Trophoblast cell (in vitro differentiated cells and primary cell): ENCODE measurements around the gene WWTR1.

Source experiments
- DNase-seq, 2 donors: peaks; one replicate each; pipeline ENCODE4 v3.0.0-alpha.2; 2016
- H2AFZ ChIP-seq: 2 replicates; pipeline ENCODE4 v1.6.1; 2013; ENCODE audit warnings: low read length, moderate library complexity, mild to moderate bottlenecking; ENCODE audit not compliant: insufficient read depth, poor library complexity
- H2AK5ac ChIP-seq: 2 replicates; pipeline ENCODE4 v1.6.1; 2013; ENCODE audit warnings: mild to moderate bottlenecking, low read length
- H2BK120ac ChIP-seq: 2 replicates; pipeline ENCODE4 v1.6.1; 2013; ENCODE audit warnings: low read length, mild to moderate bottlenecking, moderate library complexity; ENCODE audit not compliant: insufficient read depth, poor library complexity
- H2BK12ac ChIP-seq: 2 replicates; pipeline ENCODE4 v1.6.1; 2013; ENCODE audit warnings: mild to moderate bottlenecking, low read length, moderate library complexity
- H2BK5ac ChIP-seq: 2 replicates; pipeline ENCODE4 v1.6.1; 2013; ENCODE audit warnings: low read length, low read depth, moderate library complexity, mild to moderate bottlenecking; ENCODE audit not compliant: poor library complexity
- H3K14ac ChIP-seq: 2 replicates; pipeline ENCODE4 v1.6.1; 2013; ENCODE audit warnings: mild to moderate bottlenecking, low read length
- H3K18ac ChIP-seq: 2 replicates; pipeline ENCODE4 v1.6.1; 2013; ENCODE audit warnings: mild to moderate bottlenecking, low read length
- H3K23ac ChIP-seq: 2 replicates; pipeline ENCODE4 v1.6.1; 2013; ENCODE audit warnings: low read length
- H3K27ac ChIP-seq: 2 replicates; pipeline ENCODE4 v1.5.1; 2013; ENCODE audit warnings: low read depth, mild to moderate bottlenecking, inconsistent platforms, low read length, moderate library complexity
- H3K27me3 ChIP-seq: 2 replicates; pipeline ENCODE4 v1.6.1; 2013; ENCODE audit warnings: inconsistent platforms, mild to moderate bottlenecking, low read length, moderate library complexity; ENCODE audit not compliant: insufficient read depth
- H3K36me3 ChIP-seq, 2 experiments: 1 replicate in 1 of 2; 2 replicates in 1 of 2; pipeline ENCODE4 v1.6.1; 2013; ENCODE audit warnings: low read length in 2 of 2, mild to moderate bottlenecking in 2 of 2, moderate library complexity in 1 of 2; ENCODE audit not compliant: insufficient read depth in 2 of 2, control insufficient read depth in 1 of 2
- H3K4ac ChIP-seq: 2 replicates; pipeline ENCODE4 v1.6.1; 2013; ENCODE audit warnings: low read depth, mild to moderate bottlenecking, low read length, moderate library complexity
- H3K4me1 ChIP-seq, 2 experiments: 1 replicate in 1 of 2; 2 replicates in 1 of 2; pipeline ENCODE4 v1.6.1; 2013; ENCODE audit warnings: low read length in 2 of 2, mild to moderate bottlenecking in 2 of 2, moderate library complexity in 1 of 2; ENCODE audit not compliant: insufficient read depth in 2 of 2, control insufficient read depth in 1 of 2
- H3K4me2 ChIP-seq: 2 replicates; pipeline ENCODE4 v1.6.1; 2013; ENCODE audit warnings: inconsistent platforms, mild to moderate bottlenecking, low read length, moderate library complexity
- H3K4me3 ChIP-seq: 2 replicates; pipeline ENCODE4 v1.5.1; 2013; ENCODE audit warnings: mild to moderate bottlenecking, low read depth, low read length, inconsistent platforms
- H3K79me1 ChIP-seq: one replicate; pipeline ENCODE4 v1.6.1; 2013; ENCODE audit warnings: low read length
- H3K79me2 ChIP-seq: 2 replicates; pipeline ENCODE4 v1.6.1; 2013; ENCODE audit warnings: low read length, mild to moderate bottlenecking; ENCODE audit not compliant: control insufficient read depth, insufficient read depth, poor library complexity
- H3K9ac ChIP-seq: 2 replicates; pipeline ENCODE4 v1.6.1; 2013; ENCODE audit warnings: mild to moderate bottlenecking, low read length
- H3K9me3 ChIP-seq: 2 replicates; pipeline ENCODE4 v1.6.1; 2013; ENCODE audit warnings: low read depth, mild to moderate bottlenecking, control low read depth, inconsistent platforms, low read length; ENCODE audit not compliant: insufficient read depth
- H4K12ac ChIP-seq: 2 replicates; pipeline ENCODE4 v1.6.1; 2013; ENCODE audit warnings: low read depth, mild to moderate bottlenecking, low read length, moderate library complexity
- H4K8ac ChIP-seq: 2 replicates; pipeline ENCODE4 v1.6.1; 2013; ENCODE audit warnings: low read depth, mild to moderate bottlenecking, low read length, moderate library complexity
- H4K91ac ChIP-seq: one replicate; pipeline ENCODE4 v1.6.1; 2013; ENCODE audit warnings: low read depth, mild to moderate bottlenecking, low read length, moderate library complexity
- WGBS: extraction: QIAGEN DNeasy Blood & Tissue Kit; methylation state at CpG from one replicate; pipeline ENCODE4 v1.1.7; 2013; ENCODE audit warnings: missing lambda C conversion rate; ENCODE audit not compliant: insufficient read length, insufficient coverage; ENCODE audit errors: extremely low coverage; 5-methylcytosine and 5-hydroxymethylcytosine counted together

Gene WWTR1

GRCh38 chr3:149618151-149619123 is 39.4 kb downstream of the WWTR1 start:
- Histone ChIP-seq H2BK5ac (no peak overlapping the region), H4K8ac (no peak overlapping the region), H3K4ac (peak overlapping the region; percentile 80), H3K9ac (no peak overlapping the region), H4K12ac (no peak overlapping the region), H3K27ac (no peak overlapping the region), H3K4me1 (peaks cover 0 to 5% of the 10 kb centered on the region in 2 experiments), H3K4me2 (no peak overlapping the region), H3K23ac (no peak overlapping the region), H2BK12ac (no peak overlapping the region), H2AK5ac (no peak overlapping the region), H3K79me1 (no peaks in the 10 kb centered on the region), H3K4me3 (no peak overlapping the region), H2AFZ (no peak overlapping the region), H3K27me3 (no peaks in the 10 kb centered on the region), H3K36me3 (peaks cover 0 to 6% of the 10 kb centered on the region in 2 experiments), H3K18ac (no peak overlapping the region), H3K14ac (no peak overlapping the region), H4K91ac (no peak overlapping the region), H3K9me3 (no peaks in the 10 kb centered on the region), H3K79me2 (peaks cover 4% of the 10 kb centered on the region), H2BK120ac (no peak overlapping the region)
- WGBS, result no CpG with 5 or more reads among the region's 15 CpGs
- DNase-seq, result peak; percentile 67 to 88

- H3K27ac ChIP-seq, result no peak overlapping the region
- H2BK5ac ChIP-seq, result no peak overlapping the region
- no peak overlapping the region for H2BK12ac ChIP-seq
- no peak overlapping the region for H3K9ac ChIP-seq
- H4K91ac ChIP-seq, result no peak overlapping the region
- H3K9me3 ChIP-seq, result no peaks in the 10 kb centered on the region
- no peak overlapping the region for H4K8ac ChIP-seq
- no peak overlapping the region for H3K23ac ChIP-seq
- H3K79me2 ChIP-seq, result peaks cover 3% of the 10 kb centered on the region
- no peak overlapping the region for H3K4me2 ChIP-seq
- H2AK5ac ChIP-seq, result no peak overlapping the region
- no peak overlapping the region for H4K12ac ChIP-seq
- WGBS, result no CpG with 5 or more reads among the region's 6 CpGs
- H2AFZ ChIP-seq, result no peak overlapping the region
- no peak overlapping the region for H3K4me3 ChIP-seq
- H3K4me1 ChIP-seq, result peaks cover 0 to 5% of the 10 kb centered on the region in 2 experiments
- H3K27me3 ChIP-seq, result no peaks in the 10 kb centered on the region
- H2BK120ac ChIP-seq, result no peak overlapping the region
- no peaks in the 10 kb centered on the region for H3K79me1 ChIP-seq
- DNase-seq, result no peak
- H3K14ac ChIP-seq, result no peak overlapping the region
- H3K36me3 ChIP-seq, result peaks cover 0 to 6% of the 10 kb centered on the region in 2 experiments
- no peak overlapping the region for H3K4ac ChIP-seq
- H3K18ac ChIP-seq, result no peak overlapping the region
Observed at GRCh38 chr3:149615731-149616221, 42.0 kb downstream of the WWTR1 start.

- no peaks in the 10 kb centered on the region for H3K79me1 ChIP-seq
- no peaks in the 10 kb centered on the region for H3K27me3 ChIP-seq
- H4K12ac ChIP-seq, result no peak overlapping the region
- no peak overlapping the region for H2BK5ac ChIP-seq
- H2AFZ ChIP-seq, result no peak overlapping the region
- no peak overlapping the region for H3K9ac ChIP-seq
- no CpG with 5 or more reads among the region's 2 CpGs for whole genome bisulfite sequencing
- peaks cover 0 to 2% of the 10 kb centered on the region in 2 experiments for H3K4me1 ChIP-seq
- no peak overlapping the region for H3K23ac ChIP-seq
- no peak overlapping the region for H4K91ac ChIP-seq
- no peak overlapping the region for H3K27ac ChIP-seq
- H3K79me2 ChIP-seq, result peaks cover 2% of the 10 kb centered on the region
- no peak for DNase-seq
- no peak overlapping the region for H3K14ac ChIP-seq
- no peak overlapping the region for H2BK12ac ChIP-seq
- H2BK120ac ChIP-seq, result no peak overlapping the region
- H3K36me3 ChIP-seq, result peaks cover 0 to 6% of the 10 kb centered on the region in 2 experiments
- H3K4me3 ChIP-seq, result no peak overlapping the region
- H3K4ac ChIP-seq, result no peak overlapping the region
- H4K8ac ChIP-seq, result no peak overlapping the region
- no peaks in the 10 kb centered on the region for H3K9me3 ChIP-seq
- H3K18ac ChIP-seq, result no peak overlapping the region
- H3K4me2 ChIP-seq, result no peak overlapping the region
- no peak overlapping the region for H2AK5ac ChIP-seq
Observed at GRCh38 chr3:149613988-149614387, 43.8 kb downstream of the WWTR1 start.

GRCh38 chr3:149612456-149612855 is 45.4 kb downstream of the WWTR1 start:
- Histone ChIP-seq H3K9me3 (no peaks in the 10 kb centered on the region), H2AK5ac (no peak overlapping the region), H4K8ac (no peak overlapping the region), H2AFZ (no peak overlapping the region), H3K79me2 (no peaks in the 10 kb centered on the region), H2BK120ac (no peak overlapping the region), H3K27ac (no peak overlapping the region), H4K91ac (no peak overlapping the region), H3K4me1 (no peaks in the 10 kb centered on the region), H3K18ac (no peak overlapping the region), H3K4ac (no peak overlapping the region), H3K27me3 (no peaks in the 10 kb centered on the region), H3K14ac (no peak overlapping the region), H2BK5ac (no peak overlapping the region), H3K36me3 (peaks cover 0 to 3% of the 10 kb centered on the region in 2 experiments), H4K12ac (no peak overlapping the region), H3K79me1 (no peaks in the 10 kb centered on the region), H2BK12ac (no peak overlapping the region), H3K4me2 (no peak overlapping the region), H3K23ac (no peak overlapping the region), H3K9ac (no peak overlapping the region), H3K4me3 (no peak overlapping the region)
- WGBS, result no CpG with 5 or more reads among the region's 4 CpGs
- no peak for DNase-seq
